ENCODE results near the gene SLC35A2.
A peak's percentile ranks its signal among the peaks of the same experiment; 100 is the strongest.

SLC35A2 gene

DNA sequence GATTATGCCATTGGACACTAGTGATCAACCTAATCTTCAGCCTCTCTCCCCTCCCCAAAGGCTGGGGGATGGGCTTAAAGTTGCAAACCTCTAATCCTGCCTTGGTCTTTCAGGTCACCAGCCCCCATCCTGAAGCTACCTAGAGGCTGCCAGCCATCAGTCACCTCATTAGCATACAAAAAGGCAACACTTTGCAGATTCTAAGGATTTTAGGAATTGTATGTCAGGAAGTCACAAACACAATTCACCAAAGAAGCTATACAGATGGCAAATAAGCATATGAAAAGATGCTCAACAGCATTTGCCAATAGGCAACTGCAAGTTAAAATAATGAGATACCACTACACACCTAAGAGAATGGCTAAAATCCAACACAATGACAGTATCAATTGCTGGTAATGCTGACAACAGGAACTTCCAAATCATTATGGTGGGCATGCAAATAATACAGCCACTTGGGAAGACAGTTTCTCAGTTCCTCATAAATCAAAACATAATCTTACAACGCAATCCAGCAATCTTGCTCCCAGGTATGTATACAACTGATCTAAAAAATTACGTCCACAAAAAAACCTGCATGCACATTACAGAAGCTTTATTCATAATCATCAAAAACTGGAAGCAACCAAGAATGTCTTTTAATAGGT is 16.4 kb upstream of the SLC35A2 start:
- no peaks in the 10 kb centered on the region for H3K27me3 ChIP-seq (replicated peaks in 2 of 5; ENCODE audit: control insufficient read depth in 4 of 5, insufficient read depth in 5 of 5, low read length in 4 of 5)
- POLR2A ChIA-PET: no interaction called here
- CTCF ChIA-PET: interaction anchor here (1.3 kb wide), 1 partner anchor 12 kb away, joined by 5 read pairs; no protein-coding TSS in a partner anchor
- WGBS (ENCODE audit: insufficient coverage): 80% methylated on average over 1 of the region's 2 CpGs
- H3K4me1 ChIP-seq (ENCODE audit: control extremely low read depth in 1 of 4, control insufficient read depth in 4 of 4, insufficient read depth in 4 of 4, low read length in 3 of 4): peaks cover 0 to 3% (median 2%) of the 10 kb centered on the region in 4 experiments
- no peak overlapping the region for H3K4me3 ChIP-seq (ENCODE audit: control insufficient read depth in 1 of 7, extremely low read depth in 1 of 7, insufficient read depth in 4 of 7, low read depth in 2 of 7, low read length in 6 of 7)
- no peak for DNase-seq
- H3K36me3 ChIP-seq (ENCODE audit: control insufficient read depth in 4 of 4, insufficient read depth in 4 of 4, low read length in 3 of 4): peaks cover 4 to 43% (median 19%) of the 10 kb centered on the region in 4 experiments
- no peak overlapping the region for H3K27ac ChIP-seq (ENCODE audit: insufficient read depth in 1 of 2, low read depth in 1 of 2, low read length in 2 of 2, poor library complexity in 1 of 2, severe bottlenecking in 2 of 2)
- H3K9me3 ChIP-seq (ENCODE audit: control extremely low read depth in 1 of 5, control insufficient read depth in 4 of 5, insufficient read depth in 2 of 5, low read depth in 1 of 5, low read length in 4 of 5): no peaks in the 10 kb centered on the region

DNA sequence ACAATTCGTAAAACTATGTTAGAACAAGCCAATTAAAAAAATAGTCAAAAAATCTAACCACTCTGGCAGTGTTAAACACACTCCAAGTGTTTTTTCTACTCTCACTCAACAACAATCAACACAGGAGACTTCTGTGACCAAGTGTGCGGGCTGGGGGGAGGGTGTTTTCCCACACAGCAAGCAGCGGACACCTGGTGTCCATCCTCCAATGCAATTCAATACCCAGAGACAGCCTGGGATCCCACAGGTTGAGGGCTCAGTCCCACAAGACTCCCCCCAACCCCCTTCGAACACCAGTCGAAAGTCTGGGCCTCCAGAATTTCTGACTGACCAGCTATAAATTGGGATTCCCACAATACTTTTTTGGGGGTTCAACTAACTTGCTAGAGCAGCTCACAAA is 15.7 kb upstream of the SLC35A2 start:
- CTCF ChIA-PET: interaction anchor here (1.3 kb wide), 1 partner anchor 13 kb away, joined by 5 read pairs; no protein-coding TSS in a partner anchor
- no peak overlapping the region for H3K4me3 ChIP-seq (ENCODE audit: control insufficient read depth in 1 of 7, extremely low read depth in 1 of 7, insufficient read depth in 4 of 7, low read depth in 2 of 7, low read length in 6 of 7)
- POLR2A ChIA-PET: no interaction called here
- no peak for DNase-seq
- no CpG with 5 or more reads among the region's 5 CpGs for WGBS (ENCODE audit: insufficient coverage)
- no peak overlapping the region for H3K27ac ChIP-seq (ENCODE audit: insufficient read depth in 1 of 2, low read depth in 1 of 2, low read length in 2 of 2, poor library complexity in 1 of 2, severe bottlenecking in 2 of 2)
- peaks cover 0 to 5% (median 2%) of the 10 kb centered on the region in 4 experiments for H3K4me1 ChIP-seq (ENCODE audit: control extremely low read depth in 1 of 4, control insufficient read depth in 4 of 4, insufficient read depth in 4 of 4, low read length in 3 of 4)
- H3K36me3 ChIP-seq (ENCODE audit: control insufficient read depth in 4 of 4, insufficient read depth in 4 of 4, low read length in 3 of 4): peaks cover 4 to 48% (median 21%) of the 10 kb centered on the region in 4 experiments
- H3K9me3 ChIP-seq (ENCODE audit: control extremely low read depth in 1 of 5, control insufficient read depth in 4 of 5, insufficient read depth in 2 of 5, low read depth in 1 of 5, low read length in 4 of 5): no peaks in the 10 kb centered on the region
- H3K27me3 ChIP-seq (replicated peaks in 2 of 5; ENCODE audit: control insufficient read depth in 4 of 5, insufficient read depth in 5 of 5, low read length in 4 of 5): no peaks in the 10 kb centered on the region

DNA sequence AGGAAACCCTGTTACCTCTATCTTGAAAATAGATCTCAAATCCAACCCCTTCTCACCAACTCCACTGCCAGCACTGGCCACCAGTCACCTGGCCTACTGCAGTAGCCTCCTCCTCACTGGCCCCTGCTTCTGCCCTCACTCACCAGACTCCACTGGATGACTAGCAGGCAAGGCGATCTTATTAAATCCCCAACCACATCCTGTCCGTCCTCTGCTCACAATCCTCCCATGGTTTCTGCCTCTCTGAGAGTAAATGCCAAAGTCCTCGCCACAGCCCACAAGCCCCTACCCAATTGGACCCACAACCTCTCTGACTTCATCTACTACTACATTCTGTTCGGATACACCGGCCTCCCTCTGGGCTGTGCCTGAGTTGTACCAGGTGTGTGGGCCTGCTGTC is 12.8 kb upstream of the SLC35A2 start:
- WGBS (ENCODE audit: insufficient coverage): 89% methylated on average over 3 of the region's 5 CpGs
- peaks cover 4 to 43% (median 20%) of the 10 kb centered on the region in 4 experiments for H3K36me3 ChIP-seq (ENCODE audit: control insufficient read depth in 4 of 4, insufficient read depth in 4 of 4, low read length in 3 of 4)
- H3K9me3 ChIP-seq (ENCODE audit: control extremely low read depth in 1 of 5, control insufficient read depth in 4 of 5, insufficient read depth in 2 of 5, low read depth in 1 of 5, low read length in 4 of 5): no peaks in the 10 kb centered on the region
- H3K4me1 ChIP-seq (ENCODE audit: control extremely low read depth in 1 of 4, control insufficient read depth in 4 of 4, insufficient read depth in 4 of 4, low read length in 3 of 4): peaks cover 12 to 30% (median 23%) of the 10 kb centered on the region in 4 experiments
- CTCF ChIA-PET: interaction anchor here (0.6 kb wide), 1 partner anchor 29 kb away, joined by 4 read pairs; no protein-coding TSS in a partner anchor
- POLR2A ChIA-PET: interaction anchor here (1.0 kb wide), 1 partner anchor 12 kb away, joined by 4 read pairs; no protein-coding TSS in a partner anchor
- no peak overlapping the region for H3K27ac ChIP-seq (ENCODE audit: insufficient read depth in 1 of 2, low read depth in 1 of 2, low read length in 2 of 2, poor library complexity in 1 of 2, severe bottlenecking in 2 of 2)
- no peak for DNase-seq
- H3K27me3 ChIP-seq (replicated peaks in 2 of 5; ENCODE audit: control insufficient read depth in 4 of 5, insufficient read depth in 5 of 5, low read length in 4 of 5): no peaks in the 10 kb centered on the region
- H3K4me3 ChIP-seq (ENCODE audit: control insufficient read depth in 1 of 7, extremely low read depth in 1 of 7, insufficient read depth in 4 of 7, low read depth in 2 of 7, low read length in 6 of 7): no peak overlapping the region

DNA sequence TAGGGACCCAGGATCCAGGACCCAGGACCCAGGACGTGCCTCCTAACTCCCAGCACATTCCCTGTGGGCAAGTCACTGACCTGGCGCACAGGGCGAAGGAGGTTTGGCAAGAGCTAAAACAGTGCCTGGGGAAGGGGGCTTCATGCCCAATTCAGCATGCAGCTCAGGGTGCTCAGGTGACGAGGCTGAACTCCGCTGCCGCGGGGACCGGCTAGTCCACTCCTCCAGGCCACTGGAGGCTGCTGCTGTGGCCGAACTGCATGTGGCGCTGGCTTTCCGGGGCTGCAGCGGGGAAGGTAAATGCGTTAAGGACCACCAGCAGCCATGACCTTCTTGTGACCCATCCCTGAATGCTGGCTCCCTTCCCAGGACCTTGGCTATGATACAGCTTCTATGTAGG is 12.3 kb upstream of the SLC35A2 start:
- peaks cover 12 to 30% (median 25%) of the 10 kb centered on the region in 4 experiments for H3K4me1 ChIP-seq (ENCODE audit: control extremely low read depth in 1 of 4, control insufficient read depth in 4 of 4, insufficient read depth in 4 of 4, low read length in 3 of 4)
- CTCF ChIA-PET: interaction anchor here (0.6 kb wide), 1 partner anchor 29 kb away, joined by 4 read pairs; no protein-coding TSS in a partner anchor
- peaks cover 4 to 43% (median 20%) of the 10 kb centered on the region in 4 experiments for H3K36me3 ChIP-seq (ENCODE audit: control insufficient read depth in 4 of 4, insufficient read depth in 4 of 4, low read length in 3 of 4)
- H3K4me3 ChIP-seq (ENCODE audit: control insufficient read depth in 1 of 7, extremely low read depth in 1 of 7, insufficient read depth in 4 of 7, low read depth in 2 of 7, low read length in 6 of 7): no peak overlapping the region
- no peaks in the 10 kb centered on the region for H3K9me3 ChIP-seq (ENCODE audit: control extremely low read depth in 1 of 5, control insufficient read depth in 4 of 5, insufficient read depth in 2 of 5, low read depth in 1 of 5, low read length in 4 of 5)
- POLR2A ChIA-PET: interaction anchor here (1.0 kb wide), 1 partner anchor 13 kb away, joined by 4 read pairs; no protein-coding TSS in a partner anchor
- no peak for DNase-seq
- 96% methylated on average over 13 of the region's 13 CpGs for WGBS (ENCODE audit: insufficient coverage)
- no peaks in the 10 kb centered on the region for H3K27me3 ChIP-seq (replicated peaks in 2 of 5; ENCODE audit: control insufficient read depth in 4 of 5, insufficient read depth in 5 of 5, low read length in 4 of 5)
- H3K27ac ChIP-seq (ENCODE audit: insufficient read depth in 1 of 2, low read depth in 1 of 2, low read length in 2 of 2, poor library complexity in 1 of 2, severe bottlenecking in 2 of 2): no peak overlapping the region

DNA sequence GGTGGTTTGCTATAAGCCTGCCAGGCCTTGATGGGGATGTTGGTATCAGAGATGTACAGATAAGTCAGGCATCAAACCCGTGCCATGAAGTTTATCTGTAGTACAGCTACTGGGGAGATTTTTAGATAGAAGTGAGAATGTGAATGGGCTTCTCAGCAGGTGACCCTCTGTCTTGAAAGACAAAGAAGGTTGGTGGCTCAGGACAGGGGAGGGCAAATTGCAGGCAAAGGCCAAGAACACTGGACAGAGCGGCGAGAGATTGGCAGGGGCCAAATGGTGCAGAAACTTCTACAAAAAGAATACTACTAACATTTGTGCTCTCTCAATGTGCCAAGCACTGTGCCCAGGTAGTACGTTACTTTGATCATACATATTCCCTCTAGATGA is 9.3 kb upstream of the SLC35A2 start:
- Histone ChIP-seq H3K27ac (ENCODE audit: insufficient read depth in 1 of 2, low read depth in 1 of 2, low read length in 2 of 2, poor library complexity in 1 of 2, severe bottlenecking in 2 of 2) (no peak overlapping the region), H3K9me3 (ENCODE audit: control extremely low read depth in 1 of 5, control insufficient read depth in 4 of 5, insufficient read depth in 2 of 5, low read depth in 1 of 5, low read length in 4 of 5) (no peaks in the 10 kb centered on the region), H3K4me1 (ENCODE audit: control extremely low read depth in 1 of 4, control insufficient read depth in 4 of 4, insufficient read depth in 4 of 4, low read length in 3 of 4) (peaks cover 12 to 47% (median 34%) of the 10 kb centered on the region in 4 experiments), H3K36me3 (ENCODE audit: control insufficient read depth in 4 of 4, insufficient read depth in 4 of 4, low read length in 3 of 4) (peaks cover 7 to 35% (median 17%) of the 10 kb centered on the region in 4 experiments), H3K4me3 (ENCODE audit: control insufficient read depth in 1 of 7, extremely low read depth in 1 of 7, insufficient read depth in 4 of 7, low read depth in 2 of 7, low read length in 6 of 7) (peak overlapping the region in 2 of 7 experiments; percentile 4 to 93), H3K27me3 (replicated peaks in 2 of 5; ENCODE audit: control insufficient read depth in 4 of 5, insufficient read depth in 5 of 5, low read length in 4 of 5) (no peaks in the 10 kb centered on the region)
- ChIA-PET CTCF (interaction anchor here (0.5 to 1.4 kb wide), 3 partner anchors 17 to 54 kb away, joined by 3 to 5 read pairs (median 4); no protein-coding TSS in a partner anchor), POLR2A (interaction anchor here (2.3 kb wide), 1 partner anchor 17 kb away, joined by 13 read pairs; no protein-coding TSS in a partner anchor)
- no peak for DNase-seq
- 77% methylated on average over 3 of the region's 4 CpGs for whole genome bisulfite sequencing (ENCODE audit: insufficient coverage)

DNA sequence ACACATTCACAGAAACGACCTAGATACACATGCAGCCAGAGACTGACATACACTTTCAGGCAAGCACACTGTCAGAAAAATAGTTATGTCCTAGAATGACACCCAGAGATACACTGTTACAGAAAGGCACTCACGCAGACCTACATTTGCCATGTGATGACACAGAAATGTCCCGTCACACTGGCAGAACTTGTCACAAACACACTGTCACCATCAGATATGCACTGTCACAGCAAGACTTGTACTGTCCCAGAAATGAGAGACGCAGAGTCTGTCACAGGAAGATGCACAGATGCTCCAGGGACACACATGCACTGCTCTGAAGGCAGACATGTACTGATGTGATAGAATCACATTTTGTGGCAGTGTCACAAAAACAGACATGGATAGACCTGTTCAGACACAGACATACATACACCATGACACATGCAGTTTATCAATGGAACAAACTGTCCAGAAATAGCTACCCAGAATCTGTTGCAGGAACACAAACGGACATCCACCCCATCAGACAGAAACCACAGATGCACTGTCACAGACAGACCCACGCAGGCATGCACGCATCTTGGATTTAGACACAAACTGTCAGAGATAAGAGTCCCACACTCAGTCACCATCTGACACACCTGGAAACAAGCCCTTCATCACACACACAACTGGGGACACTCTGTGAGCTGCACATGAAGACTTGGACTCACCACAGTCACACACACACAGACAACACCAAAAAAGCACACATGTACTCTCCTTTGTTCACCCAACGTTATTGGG is 8.7 kb upstream of the SLC35A2 start:
- Histone ChIP-seq H3K4me1 (ENCODE audit: control extremely low read depth in 1 of 4, control insufficient read depth in 4 of 4, insufficient read depth in 4 of 4, low read length in 3 of 4) (peaks cover 12 to 53% (median 37%) of the 10 kb centered on the region in 4 experiments), H3K9me3 (ENCODE audit: control extremely low read depth in 1 of 5, control insufficient read depth in 4 of 5, insufficient read depth in 2 of 5, low read depth in 1 of 5, low read length in 4 of 5) (no peaks in the 10 kb centered on the region), H3K27me3 (replicated peaks in 2 of 5; ENCODE audit: control insufficient read depth in 4 of 5, insufficient read depth in 5 of 5, low read length in 4 of 5) (no peaks in the 10 kb centered on the region), H3K4me3 (ENCODE audit: control insufficient read depth in 1 of 7, extremely low read depth in 1 of 7, insufficient read depth in 4 of 7, low read depth in 2 of 7, low read length in 6 of 7) (peak overlapping the region in 5 of 7 experiments; percentile 76 to 93 (median 84)), H3K27ac (ENCODE audit: insufficient read depth in 1 of 2, low read depth in 1 of 2, low read length in 2 of 2, poor library complexity in 1 of 2, severe bottlenecking in 2 of 2) (peak overlapping the region; percentile 33 to 84), H3K36me3 (ENCODE audit: control insufficient read depth in 4 of 4, insufficient read depth in 4 of 4, low read length in 3 of 4) (peaks cover 7 to 35% (median 17%) of the 10 kb centered on the region in 4 experiments)
- DNase-seq: peak in 2 of 3 donors; percentile 32 to 33
- CTCF ChIA-PET: interaction anchor here (0.5 to 1.4 kb wide), 3 partner anchors 12 to 53 kb away, joined by 3 to 5 read pairs (median 4); no protein-coding TSS in a partner anchor
- 53% methylated on average over 5 of the region's 8 CpGs for WGBS (ENCODE audit: insufficient coverage)
- POLR2A ChIA-PET: interaction anchor here (0.7 to 2.3 kb wide), 2 partner anchors 17 to 26 kb away, joined by 3 to 13 read pairs; no protein-coding TSS in a partner anchor

Measured in common myeloid progenitor, CD34-positive (primary cell).